Jurkat, Clone E6-1 (cell line): ENCODE data around the gene FUT7.

Experiments
- DNase-seq: peaks from one replicate; pipeline ENCODE4 v3.0.0-alpha.2; 2011; ENCODE audit warnings: low read depth, low spot score
- H3K4me3 ChIP-seq: 2 replicates; pipeline ENCODE4 v1.5.1; 2011; ENCODE audit warnings: mild to moderate bottlenecking, low read length, control low read depth, moderate library complexity

Gene FUT7

DNA sequence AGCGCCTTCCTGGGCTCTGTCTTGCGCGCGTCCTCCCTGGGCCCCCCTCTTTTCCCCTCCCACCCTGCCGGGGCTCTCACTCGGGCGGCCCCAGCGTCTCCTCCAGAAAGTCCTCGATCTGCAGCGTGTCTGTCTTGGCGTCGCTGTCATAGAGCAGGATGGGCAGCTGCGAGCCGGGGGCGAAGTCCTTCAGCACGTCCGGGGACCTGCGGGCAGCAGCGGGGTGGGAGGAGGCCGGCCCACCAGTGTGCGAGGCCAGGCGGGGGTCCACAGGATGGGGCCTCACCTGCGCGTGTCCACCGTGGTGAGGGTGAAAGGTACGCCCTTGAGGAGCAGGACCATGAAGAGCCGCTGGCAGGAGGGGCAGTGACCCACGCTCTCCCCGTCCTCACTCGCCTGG lies 36.5 kb downstream of the FUT7 start:
- H3K4me3 ChIP-seq: no peak overlapping the region
- no peak for DNase-seq

DNA sequence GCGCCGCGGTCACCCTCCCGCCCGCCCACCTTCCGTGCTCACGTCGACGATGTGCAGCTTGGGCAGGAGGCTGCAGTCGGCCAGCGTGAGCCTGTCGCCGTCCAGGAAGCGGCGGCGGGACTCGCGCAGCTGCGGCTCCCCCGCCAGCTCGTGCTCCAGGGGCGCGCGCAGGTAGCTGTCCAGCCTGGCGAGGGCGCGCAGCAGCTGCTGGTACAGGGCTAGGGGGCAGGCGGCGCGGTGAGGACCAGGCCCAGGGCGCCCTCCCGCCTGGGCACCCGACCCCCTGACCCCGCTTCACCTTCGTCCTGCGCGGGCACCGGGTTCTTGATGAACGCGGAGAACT lies 37.0 kb downstream of the FUT7 start:
- DNase-seq: no peak
- no peak overlapping the region for H3K4me3 ChIP-seq

DNA sequence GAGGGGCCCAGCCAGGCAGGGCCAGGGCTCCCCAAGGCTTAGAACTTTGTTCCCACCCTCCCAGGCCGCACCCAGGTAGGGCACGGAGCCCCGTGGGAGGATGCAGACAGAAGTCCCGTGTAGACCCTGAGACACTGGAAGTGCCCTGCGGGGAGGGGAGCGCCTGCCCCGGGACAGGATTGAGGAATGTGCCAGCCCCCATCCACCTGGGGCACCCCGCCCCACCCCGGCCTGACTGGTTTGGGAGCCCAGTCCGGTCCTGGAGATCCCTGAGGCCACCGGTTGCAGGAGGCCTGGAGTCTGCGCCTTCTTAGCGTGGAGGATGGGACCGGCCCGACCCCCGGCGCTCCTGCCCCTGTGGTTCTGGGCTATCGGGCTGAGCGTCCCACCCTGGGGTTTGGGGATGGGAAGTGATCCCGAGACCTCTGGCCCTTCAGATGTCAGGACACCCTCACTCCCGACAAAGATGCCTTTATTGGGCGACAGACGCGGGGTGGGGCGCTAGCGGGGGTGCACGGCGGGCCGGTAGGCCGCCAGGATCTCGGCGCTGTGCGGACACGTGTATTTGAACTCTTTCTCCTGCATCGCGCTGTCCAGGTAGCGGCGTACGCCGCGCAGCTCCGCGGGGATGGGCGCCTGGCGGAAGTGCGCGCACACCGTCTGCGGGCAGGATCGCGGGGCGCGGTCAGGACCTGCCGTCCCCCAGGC lies 37.6 kb downstream of the FUT7 start:
- no peak overlapping the region for H3K4me3 ChIP-seq

DNA sequence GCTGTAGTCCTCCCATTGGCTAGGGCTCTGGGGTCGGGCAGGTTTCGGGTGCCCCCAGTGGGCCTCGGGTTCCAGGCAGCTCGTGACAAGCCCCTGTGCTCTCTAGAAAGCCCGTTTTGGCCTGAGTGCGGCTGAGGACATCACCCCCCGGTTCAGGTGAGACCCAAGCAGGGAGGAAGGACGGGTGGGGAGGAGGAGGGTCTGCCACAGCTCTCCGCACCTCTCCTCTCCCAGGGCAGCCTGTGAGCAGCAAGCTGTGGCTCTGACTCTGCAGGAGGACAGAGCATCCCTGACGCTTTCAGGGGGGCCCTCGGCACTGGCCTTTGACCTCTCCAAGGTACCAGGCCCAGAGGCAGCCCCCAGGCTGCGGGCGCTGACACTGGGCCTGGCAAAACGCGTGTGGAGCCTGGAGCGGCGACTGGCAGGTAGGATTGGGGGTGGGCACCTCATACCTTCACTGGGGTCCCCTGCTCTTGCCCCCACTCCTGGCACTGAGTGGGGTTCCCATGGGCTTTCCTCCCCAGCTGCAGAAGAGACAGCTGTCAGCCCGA lies 39.0 kb downstream of the FUT7 start:
- peak overlapping the region; percentile 87 for H3K4me3 ChIP-seq
- no peak for DNase-seq

More for the DNA sequence above, 37.6 kb downstream of the FUT7 start:
- DNase-seq: no peak

DNA sequence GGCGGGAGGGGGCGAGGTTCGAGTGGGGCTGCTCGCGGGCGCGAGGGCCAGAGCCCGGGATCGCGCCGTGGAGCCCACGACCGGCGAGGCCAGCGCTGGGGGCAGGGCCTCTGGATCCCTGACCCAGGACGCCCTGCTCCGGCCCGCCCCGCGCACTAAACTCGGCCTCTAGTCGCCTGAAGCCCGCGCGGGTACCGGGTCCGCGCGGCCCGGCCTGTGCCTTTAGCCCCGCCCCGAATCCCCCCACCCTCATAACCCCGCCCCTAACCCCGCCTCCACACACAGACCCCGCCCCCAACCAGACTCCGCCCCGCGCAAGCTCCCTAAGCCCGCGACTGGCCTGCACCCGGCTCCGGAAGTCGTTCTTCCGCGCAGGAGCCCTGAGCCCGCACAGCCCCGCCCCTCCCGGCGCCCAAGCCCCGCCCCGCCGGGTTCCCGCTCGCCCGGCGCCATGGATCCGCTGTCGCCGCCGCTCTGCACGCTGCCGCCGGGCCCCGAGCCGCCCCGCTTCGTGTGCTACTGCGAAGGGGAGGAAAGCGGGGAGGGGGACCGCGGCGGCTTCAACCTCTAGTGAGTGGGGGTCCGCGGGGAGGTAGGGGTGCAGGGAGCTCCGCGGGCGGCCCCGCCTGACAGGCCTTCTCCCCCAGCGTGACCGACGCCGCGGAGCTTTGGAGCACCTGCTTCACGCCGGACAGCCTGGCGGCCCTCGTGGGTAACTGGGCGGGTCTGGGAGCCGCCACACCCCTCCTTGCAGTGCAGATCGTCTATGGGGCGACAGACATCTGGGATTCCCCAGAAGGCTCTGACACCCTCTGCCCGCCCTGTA lies 39.7 kb downstream of the FUT7 start, which contains the start of gene PAXX:
Gene PAXX (plus strand): TSS at position 430 of the 826 bp plus-strand sequence. CDS start 22 bp downstream, at position 452.
- peak within 1 kb of the TSS; percentile 87 for H3K4me3 ChIP-seq
- peak; percentile 79 for DNase-seq

DNA sequence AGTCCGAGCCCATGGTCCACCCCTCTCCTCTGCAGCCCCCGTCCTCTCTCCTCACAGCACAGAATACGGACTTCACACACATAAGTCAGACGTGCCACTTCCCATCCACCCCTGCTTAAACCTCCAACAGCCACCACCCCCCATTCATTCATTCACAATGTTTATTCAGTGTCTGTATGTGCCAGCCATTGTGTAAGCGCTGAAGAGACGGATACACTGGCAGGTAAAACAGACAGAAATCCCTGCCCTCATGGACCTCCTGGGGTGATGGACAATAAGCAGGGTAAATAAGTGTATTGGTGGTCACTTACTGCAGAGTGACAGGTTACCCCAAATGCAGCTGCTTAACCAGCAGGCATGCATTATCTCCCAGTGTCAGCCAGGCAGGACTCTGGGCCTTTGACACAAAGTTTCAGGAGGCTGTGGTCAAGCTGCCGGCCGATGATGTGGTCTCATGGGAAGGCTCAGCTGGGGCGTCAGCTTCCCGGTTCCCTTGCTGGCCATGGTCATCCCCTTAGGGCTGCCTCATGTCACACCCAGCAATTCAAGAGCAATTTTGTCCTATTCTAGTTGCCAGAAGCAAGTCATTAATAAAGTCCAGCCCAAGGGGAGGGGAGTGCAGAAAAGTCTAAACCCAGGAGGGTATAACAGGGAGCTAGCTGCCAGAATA lies 41.5 kb downstream of the FUT7 start:
- DNase-seq: no peak
- H3K4me3 ChIP-seq: no peak overlapping the region

DNA sequence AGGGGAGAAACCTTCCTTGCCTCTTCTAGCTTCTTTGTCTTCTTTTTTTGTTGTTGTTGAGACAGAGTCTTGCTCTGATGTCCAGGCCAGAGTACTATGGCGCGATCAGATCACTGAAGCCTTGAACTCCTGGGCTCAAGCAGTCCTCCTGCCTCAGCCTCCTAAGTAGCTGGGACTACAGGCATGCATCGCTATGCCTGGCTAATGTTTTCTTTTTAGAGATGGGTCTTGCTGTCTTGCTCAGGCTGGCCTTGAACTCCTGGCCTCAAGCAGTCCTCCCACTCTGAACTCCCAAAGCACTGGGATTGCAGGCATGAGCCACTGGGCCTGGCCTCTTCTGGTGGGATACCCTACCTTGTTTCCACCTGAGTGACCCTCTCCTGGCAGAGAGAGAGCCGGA lies 43.0 kb downstream of the FUT7 start:
- no peak for DNase-seq
- H3K4me3 ChIP-seq: no peak overlapping the region

DNA sequence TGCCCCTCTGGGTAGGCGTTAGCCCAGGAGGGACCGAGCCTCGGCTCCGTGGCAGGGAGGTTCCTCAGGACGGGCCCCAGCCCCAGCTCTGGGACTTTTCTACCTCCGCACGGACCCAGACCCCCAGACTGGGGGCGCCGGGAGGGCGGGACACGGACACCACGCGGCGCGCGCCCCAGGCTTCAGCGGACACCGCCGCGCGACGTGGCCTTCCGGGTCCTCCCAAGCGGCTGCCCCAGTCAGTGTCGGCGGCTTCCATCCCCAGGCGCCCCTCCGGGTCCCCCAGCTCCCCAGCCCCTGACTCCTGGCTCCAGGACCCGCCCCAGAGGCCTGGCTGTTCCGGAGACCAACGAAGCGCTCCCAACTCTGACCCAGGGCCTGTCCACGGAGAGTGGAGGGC lies 46.0 kb downstream of the FUT7 start:
- no peak for DNase-seq
- no peak overlapping the region for H3K4me3 ChIP-seq

DNA sequence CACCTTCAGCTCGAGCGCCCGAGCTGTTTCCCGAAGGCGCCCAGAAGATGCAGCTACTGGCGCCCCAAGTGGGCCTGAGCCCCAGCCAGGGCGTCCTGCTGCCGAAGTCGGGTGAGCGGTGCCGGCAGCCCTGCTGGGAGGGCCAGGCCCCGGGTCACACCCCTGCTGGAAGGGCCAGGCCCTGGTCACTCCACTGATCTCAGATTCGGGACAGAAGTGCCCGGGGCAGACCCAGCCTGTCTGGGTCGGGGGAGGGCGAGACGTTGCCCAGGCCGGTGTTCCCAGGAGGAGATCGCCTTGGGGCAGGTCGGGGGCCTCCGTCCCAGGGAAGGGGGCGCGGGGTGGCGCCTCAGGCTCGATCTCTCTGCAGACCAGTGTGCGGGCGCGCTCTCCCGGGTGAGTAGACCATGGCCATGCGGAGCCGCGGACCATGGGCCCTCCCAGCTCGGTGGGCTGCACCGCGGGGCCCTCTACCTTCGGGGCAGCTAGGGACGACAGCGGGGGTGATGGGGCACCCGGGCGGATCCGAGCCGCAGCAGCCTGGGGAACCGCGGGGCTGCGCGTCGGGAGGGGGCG lies 46.8 kb downstream of the FUT7 start:
- H3K4me3 ChIP-seq: no peak overlapping the region
- no peak for DNase-seq

DNA sequence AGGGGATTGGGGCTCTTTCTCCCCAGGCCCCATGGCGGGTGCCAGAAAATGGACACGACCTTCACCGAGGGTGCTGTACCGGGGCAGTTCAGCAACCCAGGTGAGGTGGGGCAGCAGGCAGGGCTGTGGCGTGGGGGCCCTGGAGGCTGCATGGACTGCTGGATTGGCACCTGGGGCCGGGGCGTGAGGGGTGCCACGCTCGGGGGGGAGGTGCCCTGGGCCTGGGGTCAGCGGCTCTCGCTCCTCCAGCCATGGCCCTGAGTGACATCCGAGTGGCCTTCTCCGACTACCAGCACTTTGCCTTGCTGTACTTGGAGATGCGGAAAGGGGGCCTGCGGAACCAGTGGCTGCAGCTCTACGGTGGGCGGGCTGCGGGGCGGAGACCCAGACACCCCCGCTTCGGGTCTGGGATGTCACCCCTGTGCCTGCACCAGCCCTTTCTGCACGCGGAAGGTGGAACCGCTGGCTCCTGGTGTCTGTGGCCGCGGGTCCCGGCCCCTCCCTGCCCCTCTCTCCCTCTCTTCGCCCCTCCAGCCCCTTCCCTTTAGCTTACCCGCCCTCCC lies 47.3 kb downstream of the FUT7 start:
- no peak overlapping the region for H3K4me3 ChIP-seq
- no peak for DNase-seq

DNA sequence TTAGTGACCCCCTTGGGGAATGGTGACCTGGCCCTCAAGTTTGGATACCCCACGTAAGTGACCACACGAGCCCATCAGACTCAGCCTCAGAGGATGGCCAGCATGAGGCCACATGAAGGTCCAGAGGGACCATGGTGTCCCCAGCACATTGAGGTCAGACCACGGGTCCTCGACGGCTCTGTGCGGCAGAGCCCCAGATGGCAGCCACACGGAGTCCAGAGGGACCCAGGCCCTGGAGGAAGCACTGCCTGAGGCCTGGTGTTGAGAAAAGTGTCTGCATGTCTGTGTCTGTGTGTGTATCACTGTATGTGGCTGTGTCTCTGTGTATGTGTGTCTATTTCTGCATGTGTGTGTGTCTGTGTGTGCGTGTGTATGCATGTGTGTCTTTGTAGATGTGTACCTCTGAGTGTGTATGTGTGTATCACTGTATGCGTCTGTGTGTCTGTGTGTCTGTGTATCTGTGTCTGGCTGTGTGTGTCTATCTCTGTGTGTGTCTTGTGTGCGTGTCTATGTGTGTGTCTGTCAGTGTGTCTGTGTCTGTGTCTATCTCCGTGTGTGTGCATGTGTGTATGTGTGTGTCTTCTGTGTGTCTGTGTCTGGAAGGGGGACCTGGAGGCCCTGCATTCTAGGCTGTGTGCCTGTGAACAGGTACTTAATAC lies 48.1 kb downstream of the FUT7 start:
- no peak for DNase-seq
- H3K4me3 ChIP-seq: no peak overlapping the region

DNA sequence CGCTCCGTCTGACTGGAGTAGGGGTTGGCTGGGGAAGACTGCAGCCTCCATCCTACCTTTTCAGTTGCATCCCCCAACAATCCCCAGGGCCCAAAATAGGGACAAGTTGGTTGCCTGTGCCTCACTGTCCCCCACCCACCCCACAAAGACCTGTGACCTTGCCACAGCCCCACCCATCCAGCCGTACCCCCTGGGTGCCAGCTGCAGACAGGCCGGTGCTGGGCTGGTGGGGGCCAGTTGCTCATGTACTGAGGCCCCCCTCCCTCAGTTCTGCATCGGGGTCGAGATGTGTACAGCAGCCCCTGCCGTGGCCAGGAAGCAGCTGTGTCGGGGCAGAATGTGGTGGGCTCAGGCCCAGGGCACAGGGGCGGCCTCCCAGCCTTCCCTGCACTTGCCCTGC lies 48.7 kb downstream of the FUT7 start:
- no peak for DNase-seq
- H3K4me3 ChIP-seq: no peak overlapping the region

DNA sequence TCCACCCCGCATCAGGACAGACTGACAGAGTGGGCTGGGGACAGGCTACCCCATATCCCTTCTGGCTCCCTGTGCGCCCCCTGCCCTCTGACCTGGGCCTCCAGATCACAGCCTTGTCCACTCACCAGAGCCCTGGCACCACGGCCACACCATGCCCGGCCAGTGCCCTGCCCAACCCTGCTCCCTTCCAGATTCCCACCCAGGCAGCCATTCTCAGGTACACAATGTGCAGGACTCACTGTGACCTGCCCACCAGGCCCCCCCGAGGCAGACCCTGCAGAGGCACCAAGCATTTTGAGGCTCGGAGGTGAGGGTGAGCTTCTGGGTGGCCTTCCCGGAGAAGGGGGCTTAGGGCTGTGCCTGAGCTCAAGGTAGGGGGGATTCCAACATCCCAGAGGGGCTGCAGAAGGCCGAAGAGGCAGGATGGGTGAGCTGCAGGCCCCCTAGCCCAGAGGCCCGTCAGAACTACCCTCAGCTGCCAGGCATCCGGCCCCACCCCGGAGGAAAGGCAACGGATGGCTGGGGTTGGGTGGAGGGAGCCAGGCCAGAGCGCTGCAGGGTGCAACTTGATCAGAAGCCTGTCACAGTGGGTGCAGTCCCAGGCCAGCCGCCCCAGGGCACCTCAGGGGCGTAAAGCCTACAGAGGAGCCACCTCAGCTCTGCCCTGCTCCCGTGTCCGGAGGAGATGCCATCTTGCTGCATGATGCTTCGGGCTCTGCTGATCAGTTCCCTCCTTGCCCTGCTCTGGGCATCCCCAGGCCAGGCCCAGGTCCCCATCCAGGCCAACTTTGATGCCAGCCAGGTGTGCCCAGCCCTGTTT lies 49.4 kb downstream of the FUT7 start, which contains the start of gene LCNL1:
Gene LCNL1 (plus strand): TSS at position 762 of the 820 bp plus-strand sequence. CDS start 594 bp downstream, outside the sequence.
- H3K4me3 ChIP-seq: no peak within 1 kb of the TSS

DNA sequence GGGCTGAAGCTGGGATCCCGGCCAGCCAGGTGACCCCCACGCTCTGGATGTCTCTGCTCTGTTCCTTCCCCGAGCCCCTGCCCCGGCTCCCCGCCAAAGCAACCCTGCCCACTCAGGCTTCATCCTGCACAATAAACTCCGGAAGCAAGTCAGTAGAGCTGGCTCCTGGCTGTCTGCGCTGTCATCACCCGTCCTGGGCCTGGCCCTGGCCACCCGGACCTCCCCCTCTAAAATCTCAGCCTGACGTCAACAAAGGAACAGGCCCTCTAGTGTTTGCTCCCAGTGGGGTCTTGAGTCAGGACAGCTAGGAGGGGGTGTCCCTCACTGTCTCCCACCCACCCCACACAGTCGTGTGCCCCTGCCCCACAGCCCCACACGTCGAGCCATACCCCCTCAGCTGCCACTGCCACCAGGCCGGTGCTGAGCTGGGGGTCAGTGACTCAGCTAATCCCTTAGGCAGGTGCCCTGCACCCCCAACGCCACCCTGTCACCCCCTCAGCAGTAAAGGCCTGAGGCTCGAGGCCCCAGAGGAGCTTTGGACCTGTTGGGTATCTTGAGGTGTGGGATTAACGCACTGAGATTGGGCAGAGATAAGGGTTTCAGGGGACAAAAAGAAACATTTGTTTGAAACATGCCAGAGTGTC lies 50.2 kb downstream of the FUT7 start:
- no peak overlapping the region for H3K4me3 ChIP-seq
- no peak for DNase-seq

More for the DNA sequence above, 49.4 kb downstream of the FUT7 start, which contains the start of gene LCNL1:
- no peak for DNase-seq

DNA sequence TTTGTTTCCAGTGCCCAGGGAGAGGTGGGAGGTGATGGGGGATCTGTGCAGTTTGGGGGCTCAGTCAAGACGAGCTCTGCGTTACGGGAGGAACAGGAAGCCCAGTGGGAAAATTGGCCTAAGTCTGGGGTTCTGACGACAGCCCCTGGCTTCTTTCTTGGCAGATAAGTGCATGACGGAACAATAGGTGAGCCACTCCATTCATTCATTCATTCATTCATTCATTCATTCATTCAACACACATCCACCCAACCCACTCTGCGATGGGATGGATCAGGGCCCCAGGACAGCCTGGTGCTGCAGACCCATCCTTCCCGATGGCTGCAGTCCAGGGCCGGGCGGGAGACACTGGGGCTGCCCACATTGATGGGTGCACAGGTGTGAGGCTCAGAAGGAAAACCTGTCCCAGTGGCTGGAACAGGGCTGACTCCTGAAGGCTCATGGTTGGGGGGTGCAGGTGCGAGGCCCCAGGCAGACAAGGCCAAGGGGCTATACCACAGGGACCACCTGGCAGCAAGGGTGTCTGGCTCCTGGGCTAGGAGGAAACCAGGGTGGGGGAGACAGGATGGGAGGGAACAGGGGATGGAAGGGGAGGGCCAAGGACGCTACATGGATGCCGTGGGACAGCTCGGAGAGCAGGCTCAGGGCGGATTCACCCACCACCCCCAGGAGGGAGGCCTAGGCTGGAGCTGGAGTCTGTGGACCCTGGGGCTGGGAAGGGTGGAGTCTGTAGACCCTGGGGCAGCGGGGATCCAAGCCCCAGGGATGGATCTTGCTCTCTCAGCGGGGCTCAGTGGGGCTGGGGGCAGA lies 51.0 kb downstream of the FUT7 start:
- H3K4me3 ChIP-seq: no peak overlapping the region
- no peak for DNase-seq
